Astrocyte (in vitro differentiated cells and primary cell): ENCODE data around the gene LAMA1. TPM values are rescaled to one million over a fixed set of nuclear protein-coding genes. Genes with fewer than 3 reads are reported as not detected.

ENCODE experiments used
- DNase-seq: peaks from one replicate; pipeline ENCODE4 v3.0.0-alpha.2; 2010; ENCODE audit warnings: low read depth
- FAIRE-seq: peaks from 2 replicates; lab custom pipeline; 2011; peaks lifted over from hg19 to GRCh38; lab: Jason Lieb, UNC
- H2AFZ ChIP-seq: 2 replicates; pipeline ENCODE4 v1.6.0; 2012; ENCODE audit warnings: low read depth, low read length, inconsistent platforms
- H3K27ac ChIP-seq: 2 replicates; pipeline ENCODE4 v1.5.1; 2011; ENCODE audit warnings: low read depth, low read length, inconsistent platforms
- H3K27me3 ChIP-seq: 2 replicates; pipeline ENCODE4 v1.6.0; 2011; ENCODE audit warnings: low read length, inconsistent platforms; ENCODE audit not compliant: insufficient read depth
- H3K36me3 ChIP-seq: 2 replicates; pipeline ENCODE4 v1.5.1; 2011; ENCODE audit warnings: low read length, inconsistent platforms; ENCODE audit not compliant: insufficient read depth
- H3K4me1 ChIP-seq: 2 replicates; pipeline ENCODE4 v1.5.1; 2011; ENCODE audit warnings: low read length, inconsistent platforms; ENCODE audit not compliant: insufficient read depth
- H3K4me2 ChIP-seq: 2 replicates; pipeline ENCODE4 v1.6.0; 2012; ENCODE audit warnings: low read length, inconsistent platforms
- H3K4me3 ChIP-seq: 2 replicates; pipeline ENCODE4 v1.5.1; 2011; ENCODE audit warnings: low read depth, mild to moderate bottlenecking, low read length, inconsistent platforms; ENCODE audit not compliant: insufficient read depth
- H3K79me2 ChIP-seq: 2 replicates; pipeline ENCODE4 v1.6.0; 2012; ENCODE audit warnings: mild to moderate bottlenecking, low read length, inconsistent platforms; ENCODE audit not compliant: insufficient read depth
- H3K9ac ChIP-seq: 2 replicates; pipeline ENCODE4 v1.6.0; 2012; ENCODE audit warnings: mild to moderate bottlenecking, low read length, inconsistent platforms
- H3K9me3 ChIP-seq: 2 replicates; pipeline ENCODE4 v1.5.1; 2012; ENCODE audit warnings: low read depth, mild to moderate bottlenecking, low read length, inconsistent platforms; ENCODE audit not compliant: insufficient read depth
- H4K20me1 ChIP-seq: 2 replicates; pipeline ENCODE4 v1.6.0; 2012; ENCODE audit warnings: low read length, inconsistent platforms; ENCODE audit not compliant: insufficient read depth
- H3K27ac Mint-ChIP-seq: one replicate; pipeline ENCODE4 v1.8.0; 2021; ENCODE audit warnings: mild to moderate bottlenecking, mixed read lengths; ENCODE audit not compliant: unreplicated experiment
- H3K27me3 Mint-ChIP-seq: one replicate; pipeline ENCODE4 v1.8.0; 2021; ENCODE audit warnings: low read depth, mixed read lengths; ENCODE audit not compliant: unreplicated experiment
- H3K36me3 Mint-ChIP-seq: one replicate; pipeline ENCODE4 v1.8.0; 2021; ENCODE audit warnings: low read depth, mixed read lengths; ENCODE audit not compliant: unreplicated experiment
- H3K4me1 Mint-ChIP-seq: one replicate; pipeline ENCODE4 v1.8.0; 2021; ENCODE audit warnings: low read depth, mixed read lengths; ENCODE audit not compliant: unreplicated experiment
- H3K4me3 Mint-ChIP-seq: one replicate; pipeline ENCODE4 v1.8.0; 2021; ENCODE audit warnings: mild to moderate bottlenecking, moderate library complexity, mixed read lengths; ENCODE audit not compliant: unreplicated experiment
- H3K9me3 Mint-ChIP-seq: one replicate; pipeline ENCODE4 v1.8.0; 2021; ENCODE audit warnings: mild to moderate bottlenecking, mixed read lengths; ENCODE audit not compliant: unreplicated experiment
- CTCF ChIP-seq: IDR thresholded peaks from 2 replicates; pipeline ENCODE4 v1.5.1; 2011; ENCODE audit warnings: low read depth, mild to moderate bottlenecking, inconsistent platforms, low read length, moderate library complexity; ENCODE audit not compliant: insufficient read depth
- EZH2 ChIP-seq: IDR thresholded peaks from 2 replicates; pipeline ENCODE4 v1.6.1; 2012; ENCODE audit warnings: mild to moderate bottlenecking, low read length, inconsistent platforms; ENCODE audit not compliant: insufficient read depth
- total RNA-seq: library from RNA; stranded (reverse); gene quantifications from 2 replicates; pipeline ENCODE4 v1.2.1, GENCODE V29; 2021

The LAMA1 gene
- total RNA-seq, 1 donor from 2014 or later, result 17.4 TPM

- FAIRE-seq, result no peak
- TF ChIP-seq EZH2 (no peak), CTCF (no peak)
- Mint-ChIP-seq H3K36me3 (no peaks in the 10 kb centered on the region), H3K9me3 (peaks cover 1% of the 10 kb centered on the region), H3K27me3 (peaks cover 3% of the 10 kb centered on the region), H3K4me3 (no peak overlapping the region), H3K27ac (no peak overlapping the region), H3K4me1 (peaks cover 11% of the 10 kb centered on the region)
- H3K79me2 ChIP-seq, result no peaks in the 10 kb centered on the region
- no peaks in the 10 kb centered on the region for H4K20me1 ChIP-seq
- no peaks in the 10 kb centered on the region for H3K4me1 ChIP-seq
- no peak for DNase-seq
- no peak overlapping the region for H3K4me3 ChIP-seq
- H3K27ac ChIP-seq, result no peak overlapping the region
- H3K36me3 ChIP-seq, result no peaks in the 10 kb centered on the region
- peaks cover 4% of the 10 kb centered on the region for H3K27me3 ChIP-seq
- H3K9ac ChIP-seq, result no peak overlapping the region
- no peak overlapping the region for H2AFZ ChIP-seq
- H3K4me2 ChIP-seq, result no peak overlapping the region
- H3K9me3 ChIP-seq, result no peaks in the 10 kb centered on the region
Observed at GRCh38 chr18:7105943-7106342, 11.7 kb downstream of the LAMA1 start.

GRCh38 chr18:7105268-7105667 is 12.3 kb downstream of the LAMA1 start:
- no peaks in the 10 kb centered on the region for H3K36me3 Mint-ChIP-seq
- DNase-seq, result no peak
- H3K9me3 Mint-ChIP-seq, result peaks cover 1% of the 10 kb centered on the region
- Histone ChIP-seq H4K20me1 (no peaks in the 10 kb centered on the region), H3K27ac (no peak overlapping the region), H3K4me1 (no peaks in the 10 kb centered on the region), H3K4me2 (no peak overlapping the region), H3K9me3 (no peaks in the 10 kb centered on the region), H3K9ac (no peak overlapping the region), H3K36me3 (no peaks in the 10 kb centered on the region), H3K4me3 (no peak overlapping the region), H2AFZ (no peak overlapping the region), H3K79me2 (no peaks in the 10 kb centered on the region), H3K27me3 (peaks cover 4% of the 10 kb centered on the region)
- H3K4me1 Mint-ChIP-seq, result peaks cover 8% of the 10 kb centered on the region
- H3K27ac Mint-ChIP-seq, result no peak overlapping the region
- TF ChIP-seq EZH2 (no peak), CTCF (no peak)
- no peak for FAIRE-seq
- H3K4me3 Mint-ChIP-seq, result no peak overlapping the region
- H3K27me3 Mint-ChIP-seq, result peaks cover 3% of the 10 kb centered on the region

- no peaks in the 10 kb centered on the region for H3K36me3 ChIP-seq
- no peak overlapping the region for H3K27ac ChIP-seq
- no peak for FAIRE-seq
- Mint-ChIP-seq H3K9me3 (peaks cover 1% of the 10 kb centered on the region), H3K4me3 (no peak overlapping the region), H3K4me1 (peaks cover 6% of the 10 kb centered on the region), H3K36me3 (no peaks in the 10 kb centered on the region), H3K27me3 (peaks cover 3% of the 10 kb centered on the region), H3K27ac (no peak overlapping the region)
- H3K9ac ChIP-seq, result no peak overlapping the region
- peaks cover 3% of the 10 kb centered on the region for H3K27me3 ChIP-seq
- no peak for TF ChIP-seq CTCF
- TF ChIP-seq EZH2, result no peak
- no peaks in the 10 kb centered on the region for H3K4me1 ChIP-seq
- no peak overlapping the region for H3K4me2 ChIP-seq
- H3K79me2 ChIP-seq, result no peaks in the 10 kb centered on the region
- DNase-seq, result no peak
- no peaks in the 10 kb centered on the region for H3K9me3 ChIP-seq
- no peaks in the 10 kb centered on the region for H4K20me1 ChIP-seq
- no peak overlapping the region for H2AFZ ChIP-seq
- no peak overlapping the region for H3K4me3 ChIP-seq
Observed at GRCh38 chr18:7104649-7105048, 12.9 kb downstream of the LAMA1 start.
